ENCODE measurements around the gene PAEP. TPM values are rescaled to one million over a fixed set of nuclear protein-coding genes. Genes with fewer than 3 reads are reported as not detected.

Gene PAEP
- total RNA-seq, 1 experiment from 2014 or later = not detected

- H3K36me3 ChIP-seq (ENCODE audit: control insufficient read depth, insufficient read depth, low read length) = no peaks in the 10 kb centered on the region
- no peak for TF ChIP-seq CTCF (IDR thresholded peaks at IDR 0.05; ENCODE audit: insufficient read depth in 1 of 2, low read depth in 1 of 2, low read length in 1 of 2, severe bottlenecking in 1 of 2, unreplicated experiment in 1 of 2)
- CTCF ChIA-PET = no interaction called here
- Mint-ChIP-seq H3K36me3 (ENCODE audit: insufficient read depth, unreplicated experiment) (no peaks in the 10 kb centered on the region), H3K4me3 (ENCODE audit: unreplicated experiment) (no peak overlapping the region), H3K27ac (ENCODE audit: unreplicated experiment) (no peak overlapping the region), H3K27me3 (ENCODE audit: insufficient read depth, unreplicated experiment) (peaks cover 23% of the 10 kb centered on the region), H3K4me1 (ENCODE audit: low read depth, unreplicated experiment) (no peaks in the 10 kb centered on the region), H3K9me3 (ENCODE audit: unreplicated experiment) (no peaks in the 10 kb centered on the region)
- no peaks in the 10 kb centered on the region for H3K9me3 ChIP-seq
- H3K4me1 ChIP-seq = no peaks in the 10 kb centered on the region
- BruUV-seq (replicated peaks) = no TSS peak
- DNase-seq = no peak
- no peaks in the 10 kb centered on the region for H3K27me3 ChIP-seq (replicated peaks; ENCODE audit: control insufficient read depth, insufficient read depth, low read length)
- H3K4me3 ChIP-seq (ENCODE audit: low read depth, low read length) = no peak overlapping the region
- POLR2A ChIA-PET = no interaction called here
- intact Hi-C loops (cut with micrococcal nuclease; ENCODE audit: unreplicated experiment) = no loop called here
Measured at GRCh38 chr9:135515083-135515951, 46.2 kb upstream of the PAEP start.

DNA sequence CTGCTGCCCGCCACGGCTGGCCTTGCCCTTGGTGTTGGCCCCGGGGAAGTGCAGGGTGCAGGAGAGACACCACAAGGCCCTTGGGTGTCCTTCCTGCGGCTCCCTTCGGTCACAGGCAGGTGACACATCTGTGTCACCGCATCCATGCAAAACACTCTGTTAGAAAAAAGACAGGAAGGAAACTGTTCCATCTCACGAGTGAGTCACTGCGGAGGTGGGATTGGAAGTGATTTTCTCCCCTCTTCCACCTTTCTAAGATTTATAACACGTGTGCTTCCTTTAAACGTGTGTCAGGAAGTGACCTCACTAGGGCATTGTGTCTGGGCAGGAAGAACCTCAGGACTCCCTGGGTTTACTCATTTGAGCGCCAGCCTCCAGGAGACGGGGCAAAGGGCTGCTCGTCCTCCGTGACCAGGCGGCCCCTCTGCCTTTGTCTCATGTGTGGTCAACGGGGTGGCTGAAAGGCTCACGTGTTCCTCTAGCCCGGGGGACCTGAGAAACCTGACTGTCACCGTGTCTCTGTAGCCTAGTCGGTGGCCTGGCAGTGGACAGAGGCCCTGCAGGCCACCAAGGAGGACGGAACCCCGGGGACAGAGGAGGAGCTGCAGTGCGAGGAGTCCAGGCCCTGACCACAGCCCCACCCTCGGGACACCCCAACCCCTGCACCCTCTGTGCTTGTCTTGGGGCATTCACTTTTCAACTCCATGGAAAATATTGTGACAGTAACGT lies 45.3 kb upstream of the PAEP start:
- H3K27me3 Mint-ChIP-seq (ENCODE audit: insufficient read depth, unreplicated experiment) = peaks cover 21% of the 10 kb centered on the region
- H3K36me3 Mint-ChIP-seq (ENCODE audit: insufficient read depth, unreplicated experiment) = no peaks in the 10 kb centered on the region

More for the DNA sequence above, 45.3 kb upstream of the PAEP start:
- Mint-ChIP-seq H3K4me3 (ENCODE audit: unreplicated experiment) (no peak overlapping the region), H3K4me1 (ENCODE audit: low read depth, unreplicated experiment) (no peaks in the 10 kb centered on the region), H3K27ac (ENCODE audit: unreplicated experiment) (no peak overlapping the region), H3K9me3 (ENCODE audit: unreplicated experiment) (no peaks in the 10 kb centered on the region)
- no peak for TF ChIP-seq CTCF (IDR thresholded peaks at IDR 0.05; ENCODE audit: insufficient read depth in 1 of 2, low read depth in 1 of 2, low read length in 1 of 2, severe bottlenecking in 1 of 2, unreplicated experiment in 1 of 2)
- no peaks in the 10 kb centered on the region for H3K9me3 ChIP-seq
- no peak for DNase-seq
- ChIA-PET POLR2A (no interaction called here), CTCF (no interaction called here)
- H3K27me3 ChIP-seq (replicated peaks; ENCODE audit: control insufficient read depth, insufficient read depth, low read length) = no peaks in the 10 kb centered on the region
- no peak overlapping the region for H3K4me3 ChIP-seq (ENCODE audit: low read depth, low read length)
- no peaks in the 10 kb centered on the region for H3K36me3 ChIP-seq (ENCODE audit: control insufficient read depth, insufficient read depth, low read length)
- BruUV-seq (replicated peaks) = no TSS peak
- H3K4me1 ChIP-seq = no peaks in the 10 kb centered on the region
- intact Hi-C loops (cut with micrococcal nuclease; ENCODE audit: unreplicated experiment) = no loop called here

Data from Caco-2 (cell line).